Adrenal gland (tissue), 12 donors: Measurements from ENCODE around the gene PSAT1. TPM values are rescaled to one million over a fixed set of nuclear protein-coding genes. Genes with fewer than 3 reads are reported as not detected.

Experiments used
- DNase-seq, 7 donors: peaks; one replicate each; pipeline ENCODE4 v3.0.0-alpha.2; 2019 to 2020
- H3K27ac ChIP-seq, 5 donors: fragments of 200-600 bp; sonication (generic) in 4 of 5; 1 replicate in 3 of 5; 2 replicates in 2 of 5; pipeline versions ENCODE4 v1.5.1 to v1.8.0; 2016 to 2020; ENCODE audit warnings: mild to moderate bottlenecking in 1 of 5
- H3K27me3 ChIP-seq: fragments of 200-600 bp; 2 replicates; pipeline ENCODE4 v1.8.0; 2021
- H3K36me3 ChIP-seq, 2 donors: fragments of 200-600 bp; replicated peaks in 1 of 2; 1 replicate in 1 of 2; 2 replicates in 1 of 2; pipeline versions ENCODE4 v1.5.1 to v1.8.0; 2018 to 2022
- H3K4me1 ChIP-seq, 2 donors: fragments of 200-600 bp; replicated peaks in 1 of 2; 1 replicate in 1 of 2; 2 replicates in 1 of 2; pipeline versions ENCODE4 v1.5.1 to v1.8.0; 2018 to 2021
- H3K4me3 ChIP-seq, 4 donors: fragments of 200-600 bp; sonication (generic) in 3 of 4; one replicate each; pipeline ENCODE4 v1.5.1; 2016 to 2018
- H3K9me3 ChIP-seq, 3 donors: fragments of 200-600 bp; sonication (generic) in 1 of 3; replicated peaks in 1 of 3; 1 replicate in 2 of 3; 2 replicates in 1 of 3; pipeline versions ENCODE4 v1.5.1 to v1.8.0; 2016 to 2021
- CTCF ChIP-seq, 6 experiments: fragments of 450-650 bp in 4 of 6; fragments of 200-600 bp in 2 of 6; sonication (generic) in 1 of 6; IDR thresholded peaks; 1 replicate in 5 of 6; 2 replicates in 1 of 6; pipeline versions ENCODE4 v1.5.1 to v1.8.0; 2016 to 2021; ENCODE audit warnings: antibody characterized with exemption in 6 of 6, mild to moderate bottlenecking in 2 of 6, moderate library complexity in 1 of 6
- POLR2A ChIP-seq, 2 donors: fragments of 450-650 bp; IDR thresholded peaks; one replicate each; pipeline ENCODE4 v1.6.1; 2017; ENCODE audit warnings: antibody characterized with exemption in 2 of 2, mild to moderate bottlenecking in 2 of 2, moderate library complexity in 1 of 2
- WGBS, 4 donors: extraction: QIAGEN DNeasy Blood & Tissue Kit in 2 of 4; methylation state at CpG; one replicate each; pipeline versions ENCODE4 v1.1.5 to v1.1.7; 2013 to 2017; 5-methylcytosine and 5-hydroxymethylcytosine counted together
- intact Hi-C, 2 donors: fragments of 100-400 bp; cut with DNase I; formaldehyde crosslinking; loops; one replicate each; pipeline versions ENCODE4 v1.14.1 to v1.15.0; 2022 to 2023
- polyA plus RNA-seq, 3 donors: library from polyadenylated mRNA; stranded (reverse); fragments of 200-250 nt in 2 of 3; fragments of 350-450 nt in 1 of 3; fragmentation: Illumina TruSeq in 1 of 3; extraction: RNeasy Lipid Tissue Mini Kit (QIAGEN cat#74804) in 1 of 3; gene quantifications; one replicate each; pipeline ENCODE4 v1.2.3, GENCODE V29; 2013 to 2014
- total RNA-seq, 9 donors: library from RNA; depleted of rRNA in 4 of 9; stranded (reverse); fragments of >200 nt in 4 of 9; fragments of 120-200 nt in 1 of 9; fragmentation: NEBNext Ultra II Directional in 1 of 9; extraction: Animal tissue kit (Norgen Biotek cat#: 25700) in 1 of 9; gene quantifications; one replicate each; pipeline versions ENCODE4 v1.1.0 to v1.2.4, GENCODE V29; 2013 to 2023
- donor health status: healthy with polysubstance abuse.
- donor health status: Bipolar disorder and iron deficiency.
- donor health status: DM: yes; HTN: yes; CAD: no.
- donor health status: DM: no; HTN: no; CAD: no.
- donor health status: DM: no; HTN: no; CAD: no.
- donor health status: DM: yes; HTN: yes; CAD: no.

PSAT1 gene
- total and polyA plus RNA-seq, 12 donors = 20.5 to 168 (median 73.1) TPM

GRCh38 chr9:78371981-78372380 is 75.1 kb downstream of the PSAT1 start:
- Histone ChIP-seq H3K9me3 (no peaks in the 10 kb centered on the region), H3K27me3 (peaks cover 2% of the 10 kb centered on the region), H3K4me1 (no peaks in the 10 kb centered on the region), H3K36me3 (no peaks in the 10 kb centered on the region), H3K4me3 (no peak overlapping the region), H3K27ac (no peak overlapping the region)
- TF ChIP-seq CTCF (IDR thresholded peaks at IDR 0.05) (no peak), POLR2A (IDR thresholded peaks at IDR 0.05) (no peak)
- intact Hi-C loops = no loop called here
- WGBS, 4 donors = 55 to 67% (median 64%) methylated on average over 7 of the region's 7 CpGs
- DNase-seq = no peak

Other genes with a start within 250 kb of the PSAT1 start
- 10 to 100 TPM in 6 of 9 donors, 1 to 10 TPM in 3; 8.4 to 18.5 (median 11.5) TPM for gene CEP78, start 61.0 kb upstream of the PSAT1 start, total RNA-seq
- 1 to 10 TPM; 5.5 to 9.0 (median 6.5) TPM for gene CEP78, start 61.0 kb upstream of the PSAT1 start, polyA plus RNA-seq